ENCODE results near the gene BTN3A1. TPM values are rescaled to one million over a fixed set of nuclear protein-coding genes. Genes with fewer than 3 reads are reported as not detected.

The BTN3A1 gene
- polyA plus RNA-seq, 2 of the 4 experiments (the other 2 are of a cell fraction): 4.0 to 8.1 TPM

GRCh38 chr6:26428206-26428605 lies 26.1 kb downstream of the BTN3A1 start (continued):
- no peak for TF ChIP-seq HOXA7 (CRISPR knock-in tag; IDR thresholded peaks at IDR 0.05)
- TF ChIP-seq EP300 (IDR thresholded peaks at IDR 0.05): no peak
- TF ChIP-seq, protein P1, sequence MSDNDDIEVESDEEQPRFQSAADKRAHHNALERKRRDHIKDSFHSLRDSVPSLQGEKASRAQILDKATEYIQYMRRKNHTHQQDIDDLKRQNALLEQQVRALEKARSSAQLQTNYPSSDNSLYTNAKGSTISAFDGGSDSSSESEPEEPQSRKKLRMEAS (IDR thresholded peaks at IDR 0.05): no peak

DNA sequence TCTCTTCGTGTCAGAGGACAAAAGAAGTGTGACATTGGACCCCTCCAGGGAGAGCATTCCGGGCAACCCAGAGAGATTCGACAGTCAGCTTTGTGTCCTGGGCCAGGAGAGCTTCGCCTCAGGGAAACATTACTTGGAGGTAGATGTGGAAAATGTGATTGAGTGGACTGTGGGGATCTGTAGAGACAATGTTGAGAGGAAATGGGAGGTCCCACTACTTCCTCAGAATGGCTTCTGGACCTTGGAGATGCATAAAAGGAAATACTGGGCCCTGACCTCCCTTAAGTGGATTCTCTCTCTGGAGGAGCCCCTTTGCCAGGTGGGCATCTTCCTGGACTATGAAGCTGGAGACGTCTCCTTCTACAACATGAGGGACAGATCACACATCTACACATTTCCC lies 28.7 kb downstream of the BTN3A1 start:
- TF ChIP-seq POLR2A (IDR thresholded peaks at IDR 0.05; ENCODE audit: low read length): no peak
- TF ChIP-seq CEBPB (IDR thresholded peaks at IDR 0.05): no peak
- no peak for TF ChIP-seq HEYL (CRISPR knock-in tag; IDR thresholded peaks at IDR 0.05)
- no peak for TF ChIP-seq TP53 (CRISPR knock-in tag; IDR thresholded peaks at IDR 0.05)
- no peak for FAIRE-seq
- ChIA-PET POLR2A (no interaction called here), CTCF (no interaction called here)
- H3K4me2 ChIP-seq: no peak overlapping the region
- H3K27ac ChIP-seq: no peak overlapping the region
- WGBS (ENCODE audit: missing lambda C conversion rate): 74% methylated on average over 5 of the region's 5 CpGs
- no peak overlapping the region for H3K4me3 ChIP-seq
- DNase-seq (ENCODE audit: low read depth in 1 of 2, low spot score in 1 of 2): no peak
- H3K4me1 ChIP-seq: no peaks in the 10 kb centered on the region
- no peaks in the 10 kb centered on the region for H3K9me3 ChIP-seq
- no peak for ATAC-seq

DNA sequence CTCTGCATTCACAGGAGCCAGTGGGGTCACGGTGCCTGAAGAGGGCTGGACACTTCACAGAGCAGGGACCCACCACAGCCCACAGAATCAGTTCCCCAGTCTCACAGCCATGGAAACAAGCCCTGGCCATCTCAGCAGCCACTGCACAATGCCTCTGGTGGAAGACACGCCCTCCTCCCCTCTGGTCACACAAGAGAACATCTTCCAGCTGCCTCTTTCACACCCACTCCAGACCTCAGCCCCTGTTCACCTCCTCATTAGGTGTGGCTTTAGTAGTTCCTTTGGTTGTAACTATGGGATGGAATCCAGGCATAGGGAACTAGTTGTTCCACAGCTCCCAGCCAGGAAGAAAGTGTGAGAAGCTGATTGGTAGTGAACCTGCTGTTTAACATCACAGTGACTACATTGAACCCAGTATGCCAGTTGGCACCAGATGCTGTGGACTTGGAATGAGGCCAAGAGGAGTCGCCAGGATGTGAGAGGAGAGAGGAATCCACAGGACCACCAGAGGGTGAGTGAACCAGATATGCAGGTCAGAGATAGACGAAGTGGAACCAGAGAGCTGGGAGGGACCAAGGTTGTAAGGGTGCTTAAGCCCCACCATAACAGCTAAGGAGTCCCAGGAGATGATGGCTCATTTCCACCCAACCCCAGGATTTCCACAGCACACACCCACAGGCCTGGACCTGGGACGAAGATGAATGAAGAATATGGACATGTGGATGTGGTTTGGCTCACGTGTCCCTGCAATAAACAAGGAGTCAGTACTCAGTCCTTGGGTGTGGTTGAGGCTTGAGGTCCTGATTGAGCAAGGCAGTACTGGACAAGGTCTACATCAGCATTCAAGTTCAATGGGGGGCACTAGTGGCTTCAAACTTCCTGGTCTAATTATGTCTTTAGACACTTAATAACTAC lies 29.4 kb downstream of the BTN3A1 start:
- DNase-seq (ENCODE audit: low read depth in 1 of 2, low spot score in 1 of 2) (no peak), ATAC-seq (no peak), FAIRE-seq (no peak)
- no peaks in the 10 kb centered on the region for H3K4me1 ChIP-seq
- no peak for TF ChIP-seq CHD4 (IDR thresholded peaks at IDR 0.05; ENCODE audit: borderline replicate concordance)
- no peak for TF ChIP-seq POLR2A (IDR thresholded peaks at IDR 0.05; ENCODE audit: low read length)
- no peak for TF ChIP-seq MAZ (IDR thresholded peaks at IDR 0.05; ENCODE audit: borderline replicate concordance, low read depth, low read length)
- TF ChIP-seq CEBPB (IDR thresholded peaks at IDR 0.05): no peak
- TF ChIP-seq HDAC2 (IDR thresholded peaks at IDR 0.05): no peak
- TF ChIP-seq, protein P2, sequence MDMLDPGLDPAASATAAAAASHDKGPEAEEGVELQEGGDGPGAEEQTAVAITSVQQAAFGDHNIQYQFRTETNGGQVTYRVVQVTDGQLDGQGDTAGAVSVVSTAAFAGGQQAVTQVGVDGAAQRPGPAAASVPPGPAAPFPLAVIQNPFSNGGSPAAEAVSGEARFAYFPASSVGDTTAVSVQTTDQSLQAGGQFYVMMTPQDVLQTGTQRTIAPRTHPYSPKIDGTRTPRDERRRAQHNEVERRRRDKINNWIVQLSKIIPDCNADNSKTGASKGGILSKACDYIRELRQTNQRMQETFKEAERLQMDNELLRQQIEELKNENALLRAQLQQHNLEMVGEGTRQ (IDR thresholded peaks at IDR 0.05): no peak
- TF ChIP-seq, protein P3, sequence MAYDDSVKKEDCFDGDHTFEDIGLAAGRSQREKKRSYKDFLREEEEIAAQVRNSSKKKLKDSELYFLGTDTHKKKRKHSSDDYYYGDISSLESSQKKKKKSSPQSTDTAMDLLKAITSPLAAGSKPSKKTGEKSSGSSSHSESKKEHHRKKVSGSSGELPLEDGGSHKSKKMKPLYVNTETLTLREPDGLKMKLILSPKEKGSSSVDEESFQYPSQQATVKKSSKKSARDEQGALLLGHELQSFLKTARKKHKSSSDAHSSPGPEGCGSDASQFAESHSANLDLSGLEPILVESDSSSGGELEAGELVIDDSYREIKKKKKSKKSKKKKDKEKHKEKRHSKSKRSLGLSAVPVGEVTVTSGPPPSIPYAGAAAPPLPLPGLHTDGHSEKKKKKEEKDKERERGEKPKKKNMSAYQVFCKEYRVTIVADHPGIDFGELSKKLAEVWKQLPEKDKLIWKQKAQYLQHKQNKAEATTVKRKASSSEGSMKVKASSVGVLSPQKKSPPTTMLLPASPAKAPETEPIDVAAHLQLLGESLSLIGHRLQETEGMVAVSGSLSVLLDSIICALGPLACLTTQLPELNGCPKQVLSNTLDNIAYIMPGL (CRISPR knock-in tag; IDR thresholded peaks at IDR 0.05; ENCODE audit: borderline replicate concordance): no peak
- TF ChIP-seq GATA3 (IDR thresholded peaks at IDR 0.05; ENCODE audit: borderline replicate concordance): no peak
- no peak for TF ChIP-seq REST (IDR thresholded peaks at IDR 0.05)
- no peak for TF ChIP-seq BHLHE40 (IDR thresholded peaks at IDR 0.05; ENCODE audit: low read depth, low read length)
- H3K4me3 ChIP-seq: no peak overlapping the region
- no peak overlapping the region for H3K4me2 ChIP-seq
- no peak overlapping the region for H3K27ac ChIP-seq
- H3K9me3 ChIP-seq: no peaks in the 10 kb centered on the region
- WGBS (ENCODE audit: missing lambda C conversion rate): 79% methylated on average over 6 of the region's 6 CpGs
- ChIA-PET CTCF (no interaction called here), POLR2A (no interaction called here)

All from A549 (cell line).